Stimulated activated CD4-positive, alpha-beta T cell treated with anti-CD3 and anti-CD28 coated beads, Interleukin-15, amount 100 ng/mL, for 24 hours (primary cell): ENCODE measurements around the gene NUDT8.
A peak's percentile ranks its signal among the peaks of the same experiment; 100 is the strongest.
"Not testable (repeated sequence)": the region's sequence is repeated elsewhere in the genome, so short reads cannot be mapped to it uniquely, and the experiment has no call there.

Source experiments
- DNase-seq: peaks from one replicate; pipeline ENCODE4 v3.0.0-alpha.2; 2020

Gene NUDT8

DNA sequence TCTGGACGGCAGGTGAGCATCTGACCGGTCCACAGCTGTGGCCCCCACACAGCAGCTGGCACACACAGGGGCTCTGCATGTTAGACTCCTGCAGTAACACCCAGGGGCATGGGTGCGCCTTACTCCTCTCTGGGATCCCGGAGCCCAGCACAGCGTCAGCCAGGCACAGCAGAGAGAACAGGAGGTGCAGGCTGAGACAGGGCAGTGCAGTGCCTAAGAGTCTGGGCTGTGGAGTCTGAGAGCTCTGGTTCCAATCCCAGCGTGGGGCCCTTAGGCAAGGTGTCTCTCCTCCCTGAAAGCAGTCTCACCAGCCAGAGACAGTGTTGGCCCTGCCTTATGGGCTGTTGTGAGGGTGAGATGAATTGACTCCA, 2.3 kb downstream of the NUDT8 start:
- no peak for DNase-seq

DNA sequence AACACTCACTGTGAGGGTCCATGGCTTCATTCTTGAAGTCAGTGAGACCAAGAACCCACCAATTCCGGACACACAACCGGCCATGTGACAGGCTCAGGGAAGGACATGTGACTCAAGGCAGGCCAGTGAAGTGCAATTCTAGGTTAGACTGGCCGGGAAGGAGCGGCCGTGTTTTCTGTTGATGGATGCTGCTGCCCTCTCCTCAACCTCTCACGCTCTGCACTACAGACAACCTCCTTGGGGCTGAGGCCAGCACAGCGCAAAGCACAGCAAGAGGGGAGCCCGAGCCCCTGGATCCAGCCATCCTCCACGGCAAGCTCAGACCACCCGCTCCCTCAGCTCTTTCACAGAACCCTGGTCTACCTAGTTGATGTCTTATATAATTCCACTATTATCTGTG, 2.8 kb downstream of the NUDT8 start:
- no peak for DNase-seq

DNA sequence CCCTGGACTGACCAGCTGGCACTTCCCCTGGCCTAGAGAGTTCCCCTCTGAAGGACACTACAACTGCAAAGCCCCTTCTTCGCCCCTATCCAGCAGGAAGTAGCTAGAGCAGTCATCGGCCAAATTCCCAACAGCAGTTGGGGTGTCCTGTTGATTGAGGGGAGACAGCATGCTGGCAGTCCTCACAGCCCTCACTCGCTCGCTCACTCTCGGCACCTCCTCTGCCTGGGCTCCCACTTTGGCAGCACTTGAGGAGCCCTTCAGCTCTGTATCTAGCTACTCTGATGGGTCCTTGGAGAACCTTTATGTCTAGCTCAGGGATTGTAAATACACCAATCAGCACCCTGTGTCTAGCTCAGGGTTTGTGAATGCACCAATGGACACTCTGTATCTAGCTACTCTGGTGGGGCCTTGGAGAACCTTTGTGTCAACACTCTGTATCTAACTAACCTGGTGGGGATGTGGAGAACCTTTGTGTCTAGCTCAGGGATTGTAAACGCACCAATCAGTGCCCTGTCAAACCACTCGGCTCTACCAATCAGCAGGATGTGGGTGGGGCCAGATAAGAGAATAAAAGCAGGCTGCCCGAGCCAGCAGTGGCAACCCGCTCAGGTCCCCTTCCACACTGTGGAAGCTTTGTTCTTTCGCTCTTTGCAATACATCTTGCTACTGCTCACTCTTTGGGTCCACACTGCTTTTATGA, 3.5 kb downstream of the NUDT8 start:
- not testable (repeated sequence) for DNase-seq

DNA sequence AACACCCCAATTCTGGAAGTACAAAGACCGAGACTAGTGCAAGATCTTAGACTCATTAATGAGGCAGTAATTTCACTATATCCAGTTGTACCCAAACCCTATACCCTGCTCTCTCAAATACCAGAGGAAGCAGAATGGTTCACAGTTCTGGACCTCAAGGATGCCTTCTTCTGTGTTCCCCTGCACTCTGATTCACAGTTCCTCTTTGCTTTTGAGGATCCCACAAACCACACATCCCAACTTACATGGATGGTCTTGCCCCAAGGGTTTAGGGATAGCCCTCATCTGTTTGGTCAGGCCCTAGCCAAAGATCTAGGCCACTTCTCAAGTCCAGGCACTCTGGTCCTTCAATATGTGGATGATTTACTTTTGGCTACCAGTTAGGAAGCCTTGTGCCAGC, 5.9 kb downstream of the NUDT8 start:
- not testable (repeated sequence) for DNase-seq

DNA sequence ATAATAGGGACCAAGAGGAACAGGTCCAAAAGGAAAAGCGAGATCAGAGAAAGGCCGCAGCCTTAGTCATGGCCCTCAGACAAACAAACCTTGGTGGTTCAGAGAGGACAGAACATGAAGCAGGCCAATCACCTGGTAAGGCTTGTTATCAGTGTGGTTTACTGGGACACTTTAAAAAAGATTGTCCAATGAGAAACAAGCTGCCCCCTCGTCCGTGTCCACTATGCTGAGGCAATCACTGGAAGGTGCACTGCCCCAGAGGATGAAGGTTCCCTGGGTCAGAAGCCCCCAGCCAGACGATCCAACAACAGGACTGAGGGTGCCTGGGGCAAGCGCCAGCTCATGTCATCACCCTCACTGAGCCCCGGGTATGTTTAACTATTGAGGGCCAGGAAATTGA, 6.8 kb downstream of the NUDT8 start:
- DNase-seq = not testable (repeated sequence)

DNA sequence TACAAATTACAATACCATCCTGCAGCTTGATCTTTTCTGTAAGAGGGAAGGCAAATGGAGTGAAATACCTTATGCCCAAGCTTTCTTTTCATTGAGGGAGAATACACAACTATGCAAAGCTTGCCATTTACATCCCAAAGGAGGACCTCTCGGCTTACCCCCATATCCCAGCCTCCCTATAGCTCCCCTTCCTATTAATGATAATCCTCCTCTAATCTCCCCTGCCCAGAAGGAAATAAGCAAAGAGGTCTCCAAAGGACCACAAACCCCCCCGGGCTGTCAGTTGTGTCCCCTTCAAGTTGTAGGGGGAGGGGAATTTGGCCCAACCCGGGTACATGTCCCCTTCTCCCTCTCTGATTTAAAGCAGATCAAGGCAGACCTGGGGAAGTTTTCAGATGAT, 7.8 kb downstream of the NUDT8 start:
- not testable (repeated sequence) for DNase-seq

DNA sequence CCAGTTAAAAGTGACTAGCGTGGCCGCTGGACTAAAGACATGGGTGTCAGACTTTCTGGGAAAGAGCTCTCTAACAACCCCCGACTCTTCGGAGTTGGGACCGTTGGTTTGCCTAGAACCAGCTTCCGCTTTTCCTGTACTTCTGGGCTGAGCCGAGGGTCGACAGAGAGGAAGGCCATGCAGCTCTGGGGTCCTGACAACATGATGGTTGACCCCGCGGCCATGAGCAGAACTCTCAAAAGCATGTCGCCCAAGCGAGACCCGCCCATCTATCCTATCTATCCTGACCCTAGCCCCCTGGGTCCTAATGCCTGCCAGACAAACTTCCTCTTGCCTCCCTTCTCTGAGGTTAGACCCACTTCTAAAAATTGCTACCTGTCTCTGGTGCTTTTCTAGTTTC, 9.1 kb downstream of the NUDT8 start:
- not testable (repeated sequence) for DNase-seq

DNA sequence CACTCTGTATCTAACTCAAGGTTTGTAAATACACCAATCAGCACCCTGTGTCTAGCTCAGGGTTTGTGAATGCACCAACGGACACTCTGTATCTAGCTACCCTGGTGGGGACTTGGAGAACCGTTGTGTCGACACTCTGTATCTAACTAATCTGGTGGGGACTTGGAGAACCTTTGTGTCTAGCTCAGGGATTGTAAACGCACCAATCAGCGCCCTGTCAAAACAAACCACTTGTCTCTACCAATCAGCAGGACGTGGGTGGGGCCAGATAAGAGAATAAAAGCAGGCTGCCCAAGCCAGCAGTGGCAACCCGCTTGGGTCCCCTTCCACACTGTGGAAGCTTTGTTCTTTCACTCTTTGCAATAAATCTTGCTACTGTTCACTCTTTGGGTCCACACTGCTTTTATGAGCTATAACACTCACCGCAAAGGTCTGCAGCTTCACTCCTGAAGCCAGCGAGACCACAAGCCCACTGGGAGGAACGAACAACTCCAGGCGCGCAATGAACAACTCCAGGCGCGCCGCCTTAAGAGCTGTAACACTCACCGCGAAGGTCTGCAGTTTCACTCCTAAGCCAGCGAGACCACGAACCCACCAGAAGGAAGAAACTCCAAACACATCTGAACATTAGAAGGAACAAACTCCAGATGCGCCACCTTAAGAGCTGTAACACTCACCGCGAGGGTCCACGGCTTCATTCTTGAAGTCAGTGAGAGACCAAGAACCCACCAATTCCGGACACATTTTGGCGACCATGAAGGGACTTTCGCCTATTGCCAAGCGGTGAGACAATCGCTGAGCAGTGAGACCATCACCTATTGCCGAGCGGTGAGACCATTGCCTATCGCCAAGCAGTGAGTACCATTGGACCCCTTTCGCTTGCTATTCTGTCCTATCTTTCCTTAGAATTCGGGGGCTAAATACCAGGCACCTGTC, 9.8 kb downstream of the NUDT8 start:
- DNase-seq = not testable (repeated sequence)

DNA sequence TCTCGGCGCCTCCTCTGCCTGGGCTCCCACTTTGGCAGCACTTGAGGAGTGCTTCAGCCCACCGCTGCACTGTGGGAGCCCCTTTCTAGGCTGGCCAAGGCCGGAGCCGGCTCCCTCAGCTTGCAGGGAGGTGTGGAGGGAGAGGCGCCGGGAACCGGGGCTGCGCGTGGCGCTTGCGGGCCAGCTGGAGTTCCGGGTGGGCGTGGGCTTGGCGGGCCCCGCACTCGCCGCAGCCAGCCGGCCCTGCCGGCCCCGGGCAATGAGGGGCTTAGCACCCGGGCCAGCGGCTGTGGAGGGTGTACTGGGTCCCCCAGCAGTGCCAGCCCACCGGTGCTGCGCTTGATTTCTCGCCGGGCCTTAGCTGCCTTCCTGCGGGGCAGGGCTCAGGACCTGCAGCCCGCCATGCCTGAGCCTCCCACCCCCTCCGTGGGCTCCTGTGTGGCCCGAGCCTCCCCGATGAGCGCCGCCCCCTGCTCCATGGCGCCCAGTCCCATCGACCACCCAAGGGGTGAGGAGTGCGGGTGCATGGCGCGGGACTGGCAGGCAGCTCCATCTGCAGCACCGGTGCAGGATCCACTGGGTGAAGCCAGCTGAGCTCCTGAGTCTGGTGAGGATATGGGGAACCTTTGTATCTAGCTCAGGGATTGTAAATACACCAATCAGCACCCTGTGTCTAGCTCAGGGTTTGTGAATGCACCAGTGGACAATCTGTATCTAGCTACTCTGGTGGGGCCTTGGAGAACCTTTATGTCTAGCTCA, 10.7 kb downstream of the NUDT8 start:
- DNase-seq = not testable (repeated sequence)

DNA sequence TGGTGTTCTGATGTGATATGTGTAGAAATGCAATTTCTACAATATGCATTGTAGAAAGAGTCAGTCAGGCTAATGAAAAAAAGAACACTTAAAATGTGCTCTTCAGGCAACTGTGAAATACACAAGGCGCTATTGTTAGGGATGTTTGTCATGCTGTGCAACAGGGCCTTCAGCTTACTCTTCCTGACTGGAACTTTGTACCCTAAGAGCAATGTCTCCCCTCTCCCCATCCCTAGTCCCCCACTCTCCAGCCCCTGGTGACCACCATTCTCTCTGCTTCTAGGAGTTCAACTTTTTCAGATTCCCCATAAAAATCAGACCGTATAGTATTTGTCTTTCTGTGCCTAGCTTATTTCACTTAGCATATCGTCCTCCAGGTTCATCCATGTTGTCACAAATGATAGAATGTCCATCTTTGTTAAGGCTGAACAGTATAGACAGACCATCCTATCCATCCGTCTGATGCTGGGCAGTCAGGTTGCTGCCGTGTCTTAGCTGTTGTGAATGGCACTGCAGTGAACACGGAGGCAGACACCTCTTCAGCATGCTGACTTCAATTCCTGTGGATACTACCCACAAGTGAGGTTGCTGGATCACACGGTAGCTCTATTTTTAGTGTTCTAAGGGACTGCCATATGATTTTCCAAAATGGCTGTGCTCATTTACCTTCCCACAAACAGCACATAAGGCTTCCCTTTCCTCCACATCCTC, 12.3 kb downstream of the NUDT8 start:
- no peak for DNase-seq

DNA sequence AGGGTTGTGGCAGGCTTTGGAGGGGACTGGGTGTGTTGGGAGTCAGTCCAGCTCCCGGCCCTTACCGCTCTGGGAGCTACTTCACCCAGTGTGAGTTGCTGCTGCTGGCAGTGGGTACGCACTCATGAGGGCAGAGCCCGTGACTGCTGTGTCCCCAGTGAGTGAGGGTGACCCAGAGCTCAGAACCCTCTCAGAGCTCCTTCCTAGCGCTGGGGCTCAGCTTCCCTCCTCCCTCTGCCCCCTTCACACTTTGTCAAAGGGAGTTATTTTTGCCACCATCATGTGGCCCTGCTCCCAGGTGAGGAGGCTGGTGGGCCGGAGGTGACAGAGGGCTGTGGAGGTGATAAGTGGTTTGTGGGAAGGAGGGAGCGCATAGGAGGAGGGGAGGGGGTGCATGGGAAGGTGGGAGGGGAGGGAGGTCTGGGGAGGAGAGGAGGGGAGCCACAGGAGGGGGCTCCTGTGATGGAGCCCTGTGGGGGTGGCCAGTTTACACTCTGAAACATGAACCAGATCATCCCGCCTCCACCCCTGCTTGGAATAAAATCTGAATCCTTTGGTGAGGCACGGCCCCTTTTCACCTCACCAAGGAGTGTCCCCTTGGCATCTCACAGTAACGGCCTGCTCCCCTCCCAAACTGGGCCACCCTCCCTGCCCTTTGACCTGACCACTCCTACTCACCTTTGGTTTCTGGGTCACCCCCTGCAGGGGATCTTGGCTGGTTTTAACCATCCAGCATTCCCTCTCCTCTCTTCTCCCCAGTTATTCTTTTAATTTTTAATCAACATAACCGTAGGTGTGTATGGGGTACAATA, 13.1 kb downstream of the NUDT8 start:
- no peak for DNase-seq

DNA sequence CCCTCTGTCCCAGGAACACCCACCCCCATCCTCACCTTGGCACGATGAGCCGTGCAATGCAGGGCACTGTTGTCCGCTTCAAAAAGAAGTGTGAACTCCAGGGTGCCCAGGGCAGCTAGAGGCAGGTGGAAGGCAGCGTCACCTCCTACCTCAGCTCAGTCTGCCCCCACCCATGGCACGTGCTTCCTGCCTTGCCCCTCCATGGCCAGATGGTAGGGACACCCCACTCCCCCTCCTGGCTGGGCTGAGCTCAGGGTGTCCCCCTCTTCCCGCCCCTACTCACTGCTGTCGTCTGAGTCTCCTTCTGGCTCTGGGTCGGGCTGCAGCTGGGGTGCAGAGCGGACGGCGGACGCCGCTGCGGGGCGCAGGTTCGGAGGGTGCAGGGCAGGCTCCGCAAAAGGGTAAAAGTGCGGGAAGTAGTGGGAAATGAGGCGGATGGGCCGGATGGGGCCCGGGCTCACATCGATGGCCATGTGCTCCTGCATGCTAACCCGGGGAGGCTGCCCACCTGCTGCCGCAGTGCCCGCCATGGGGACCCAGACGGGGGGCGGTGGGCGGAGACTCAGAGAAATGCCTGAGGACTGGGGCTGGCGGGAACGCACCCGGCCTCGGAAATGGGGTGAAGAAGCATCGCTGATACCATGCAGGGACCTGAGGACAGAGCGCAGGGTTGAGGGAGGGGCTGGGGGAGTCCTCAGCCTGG, 13.9 kb downstream of the NUDT8 start:
- DNase-seq = no peak

DNA sequence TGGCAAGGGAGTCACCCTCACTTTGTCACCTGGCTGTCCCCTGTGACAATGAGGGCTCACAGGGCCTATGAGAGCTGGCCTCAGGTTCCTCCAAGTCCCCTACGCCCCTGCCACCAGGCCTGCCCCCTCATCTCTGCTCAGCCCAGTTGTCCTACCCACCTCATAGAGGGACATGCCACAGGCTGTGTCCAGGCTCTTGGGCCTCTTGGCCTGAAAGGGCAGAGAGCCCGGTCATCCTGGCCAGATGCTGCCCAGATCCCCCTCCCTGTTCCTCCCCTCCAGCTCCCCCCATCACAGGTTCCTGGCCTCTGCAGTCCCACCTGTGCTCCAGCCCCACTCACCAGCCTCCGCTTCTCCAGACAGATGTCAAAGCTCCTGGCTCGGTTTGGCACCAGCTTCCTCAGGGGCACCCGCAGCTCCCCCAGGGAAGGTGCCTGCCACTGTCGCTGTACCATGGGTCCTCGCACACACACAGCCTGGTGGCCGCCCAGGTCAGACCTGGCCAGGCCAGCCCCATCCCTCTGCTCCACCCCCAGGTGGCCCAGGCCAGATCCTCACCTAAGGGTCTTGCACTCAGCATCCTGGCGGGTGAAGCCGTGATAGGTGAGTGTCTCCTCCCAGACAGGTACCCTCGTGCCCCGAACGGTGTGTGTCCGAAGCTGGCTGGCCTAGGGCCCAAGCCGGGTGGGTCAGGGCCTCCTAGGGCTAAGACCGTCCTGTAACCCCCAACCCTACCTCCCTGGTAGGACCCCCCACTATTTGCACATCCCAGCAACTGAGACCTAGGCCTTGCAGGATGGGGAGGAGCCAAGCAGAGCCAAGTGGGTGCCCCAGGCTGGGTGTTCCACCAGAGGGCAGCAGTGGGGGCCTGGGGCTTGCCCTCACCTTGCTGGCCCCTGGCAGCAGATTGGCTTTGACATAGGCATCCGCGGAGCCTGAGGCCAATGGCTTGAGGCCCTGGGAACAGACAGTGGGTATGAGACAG, 14.7 kb downstream of the NUDT8 start:
- DNase-seq = peak; percentile 77

DNA sequence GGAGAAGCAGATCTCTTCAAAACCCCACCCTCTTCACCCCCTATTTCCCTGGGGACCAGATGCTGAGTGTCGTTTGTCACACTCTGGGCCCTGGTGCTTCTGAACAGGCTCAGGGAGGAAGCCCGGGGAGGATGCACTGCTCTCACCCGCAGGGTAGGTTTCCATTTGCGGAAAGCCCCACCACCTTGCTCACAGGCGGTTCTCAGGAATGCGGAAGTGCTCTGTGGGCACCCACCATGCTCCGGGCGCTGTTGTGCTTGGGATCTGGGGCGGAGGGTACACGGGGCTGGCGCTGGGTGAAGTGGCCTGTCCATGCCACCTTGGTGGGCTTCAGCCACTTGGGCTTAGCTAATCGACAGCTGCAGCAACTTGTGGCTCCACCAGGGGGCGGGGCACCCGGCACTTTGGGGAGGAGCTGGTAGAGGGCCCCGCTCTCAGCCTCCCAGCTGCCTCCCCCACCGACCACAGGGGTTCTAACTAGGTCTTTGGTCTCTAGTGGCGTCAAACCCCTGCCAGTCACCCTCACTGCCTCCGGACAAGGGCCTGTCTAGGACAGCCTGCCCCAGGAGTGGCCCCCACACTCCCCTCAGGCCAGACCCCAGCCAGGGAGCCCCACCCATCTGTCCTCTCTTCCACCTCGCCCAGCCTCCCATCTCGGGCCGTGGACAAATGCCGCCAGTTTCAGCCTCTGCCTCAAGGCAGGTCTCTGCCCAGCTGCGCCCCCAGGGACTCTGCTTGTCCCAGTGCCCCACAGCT, 15.6 kb downstream of the NUDT8 start:
- DNase-seq = peak; percentile 88

DNA sequence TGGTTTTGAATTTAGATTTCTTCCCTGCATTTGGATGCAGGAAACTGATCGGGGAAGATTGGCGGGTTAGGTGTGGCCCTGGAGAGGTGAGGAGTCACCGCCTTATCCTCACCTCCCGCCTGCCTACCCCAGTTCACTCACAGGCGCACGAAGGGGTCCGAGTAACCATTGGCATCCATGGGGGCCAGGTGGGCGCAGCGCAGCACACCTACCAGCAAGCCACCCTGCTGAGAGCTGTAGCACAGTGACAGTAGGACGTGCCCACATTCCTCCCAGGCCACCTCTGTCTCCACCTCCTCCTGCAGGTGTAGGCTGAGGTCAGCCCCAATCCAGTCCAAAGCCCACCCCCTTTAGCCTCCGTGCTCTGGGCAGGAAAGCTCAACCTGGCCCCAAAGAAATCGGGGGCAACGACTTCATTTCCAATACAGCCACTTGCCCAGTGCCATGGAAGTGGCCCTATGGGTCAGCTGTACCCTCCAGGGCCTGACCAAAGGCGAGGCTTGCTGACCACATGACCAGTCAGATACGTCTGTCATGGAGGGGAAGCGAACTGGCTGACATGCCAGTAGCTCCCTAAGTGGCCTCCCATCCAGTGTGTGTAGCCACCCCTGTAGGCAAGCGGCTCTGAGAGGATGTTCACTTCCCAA, 16.3 kb downstream of the NUDT8 start:
- no peak for DNase-seq

DNA sequence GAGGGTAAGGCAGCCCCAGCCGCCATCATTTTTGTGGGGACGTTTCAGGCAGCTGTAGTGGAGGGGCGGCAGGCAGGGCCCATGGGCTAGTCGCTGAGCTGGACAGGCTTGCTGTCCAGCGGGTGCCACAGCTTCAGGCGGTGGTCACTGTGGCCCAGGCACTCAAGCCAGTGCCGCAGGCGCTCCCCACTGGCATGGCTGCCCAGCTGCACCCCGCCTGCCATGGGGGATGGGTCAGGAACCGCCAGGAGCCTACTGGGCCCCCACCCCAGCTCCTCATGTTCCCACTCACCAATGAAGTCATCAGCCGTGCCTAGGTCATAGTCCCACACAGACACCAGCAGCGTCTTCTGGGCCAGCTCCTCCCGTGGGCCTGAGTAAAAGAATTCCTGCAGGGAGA, 17.0 kb downstream of the NUDT8 start:
- DNase-seq = no peak

DNA sequence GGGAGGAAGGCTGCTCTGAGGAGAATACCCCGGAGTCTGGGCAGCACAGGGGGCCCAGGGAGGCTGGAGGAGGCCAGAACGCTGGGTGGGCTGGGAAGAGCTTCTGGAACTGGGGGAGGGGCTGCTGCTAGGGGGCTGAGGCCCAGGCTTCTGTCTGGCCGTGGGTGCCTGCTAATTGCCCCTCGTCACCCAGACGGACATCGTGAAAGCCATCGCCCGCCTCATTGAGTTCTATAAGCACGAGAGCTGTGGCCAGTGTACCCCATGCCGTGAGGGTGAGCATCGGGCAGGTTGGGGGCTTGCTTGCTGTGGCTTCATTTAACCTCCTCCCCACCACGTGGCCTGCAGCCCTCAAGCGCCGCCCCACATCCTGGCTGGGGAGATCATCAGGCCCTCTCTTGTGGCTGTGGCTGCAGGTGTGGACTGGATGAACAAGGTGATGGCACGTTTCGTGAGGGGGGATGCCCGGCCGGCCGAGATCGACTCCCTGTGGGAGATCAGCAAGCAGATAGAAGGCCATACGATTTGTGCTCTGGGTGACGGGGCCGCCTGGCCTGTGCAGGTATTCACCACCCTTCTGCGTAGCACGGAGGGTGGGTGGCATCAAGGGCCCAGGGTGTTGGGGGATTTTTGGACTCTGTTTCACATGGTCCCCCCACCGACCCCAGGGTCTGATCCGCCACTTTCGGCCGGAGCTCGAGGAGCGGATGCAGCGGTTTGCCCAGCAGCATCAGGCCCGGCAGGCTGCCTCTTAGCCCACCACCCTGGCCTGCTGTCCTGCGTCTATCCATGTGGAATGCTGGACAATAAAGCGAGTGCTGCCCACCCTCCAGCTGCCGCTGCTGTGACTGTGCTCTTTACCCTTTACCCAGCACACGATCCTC, 17.8 kb downstream of the NUDT8 start:
- DNase-seq = no peak

DNA sequence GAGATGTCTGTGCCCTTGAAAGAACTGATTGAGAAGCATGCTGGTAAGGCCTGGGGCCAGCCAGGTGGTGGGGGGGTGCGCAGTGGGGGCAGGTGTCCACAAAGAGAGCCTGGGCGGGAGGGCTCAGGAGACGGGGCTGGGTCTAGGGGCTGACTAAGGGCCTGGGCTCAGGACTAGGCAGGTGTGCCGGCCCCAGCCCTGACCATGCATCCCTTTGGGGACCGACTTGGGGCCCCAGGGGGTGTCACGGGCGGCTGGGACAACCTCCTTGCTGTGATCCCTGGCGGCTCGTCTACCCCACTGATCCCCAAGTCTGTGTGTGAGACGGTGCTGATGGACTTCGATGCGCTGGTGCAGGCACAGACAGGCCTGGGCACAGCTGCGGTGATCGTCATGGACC, 18.6 kb downstream of the NUDT8 start:
- DNase-seq = no peak
